Measurements from ENCODE around the gene TSPAN17. TPM values are rescaled to one million over a fixed set of nuclear protein-coding genes. Genes with fewer than 3 reads are reported as not detected.

TSPAN17 gene
- total RNA-seq, 1 donor from 2014 or later: 14.6 TPM

DNA sequence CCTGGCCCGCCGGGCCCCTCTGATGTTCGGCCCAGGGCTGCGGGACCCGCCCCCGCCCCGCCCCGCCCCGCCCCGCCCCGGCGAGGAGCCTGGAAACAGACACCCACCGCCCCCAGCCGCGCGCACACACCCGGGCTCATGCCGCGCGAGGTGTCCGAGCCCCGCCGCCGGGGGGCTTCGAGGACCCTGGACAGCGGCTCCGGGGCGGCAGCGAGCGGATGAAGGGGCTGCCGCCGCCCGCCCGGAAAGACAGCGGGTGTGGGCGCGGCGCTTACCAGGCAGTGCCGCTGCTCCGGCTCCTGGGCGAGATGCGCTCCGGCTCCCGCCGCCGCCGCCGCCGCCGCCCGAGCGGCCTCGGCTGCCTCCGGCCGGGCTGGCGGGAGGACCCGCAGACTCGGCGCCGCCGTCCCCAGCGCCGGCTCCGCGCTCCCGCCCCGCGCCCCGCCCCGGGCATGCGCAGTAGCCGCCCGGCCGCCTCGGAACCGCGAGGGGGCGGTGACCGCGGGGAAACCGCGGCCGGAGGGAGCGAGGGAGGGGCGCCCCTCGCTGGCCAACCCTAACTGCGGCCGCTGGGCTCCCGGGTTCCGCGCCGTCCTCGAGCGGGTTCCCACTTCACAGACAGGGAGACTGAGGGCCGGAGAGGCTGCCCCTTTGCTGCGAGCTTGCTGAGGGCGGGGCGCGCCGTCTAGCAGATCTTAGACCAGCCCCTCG is 37.4 kb upstream of the TSPAN17 start, which contains the start of gene GPRIN1:
TSS of gene GPRIN1 (minus strand) at position 433 of the 711 bp plus-strand sequence. CDS start 10,322 bp downstream, outside the sequence.
- Histone ChIP-seq H3K4me3 (ENCODE audit: low read length in 3 of 3) (peak within 1 kb of the TSS in 2 of 3 donors; percentile 58 to 60), H3K27me3 (ENCODE audit: control insufficient read depth in 3 of 3, insufficient read depth in 3 of 3, low read length in 3 of 3) (peaks cover 5 to 35% (median 29%) of the 10 kb centered on the region in 3 donors), H3K9ac (ENCODE audit: low read depth in 1 of 3, low read length in 3 of 3) (no peak within 1 kb of the TSS), H3K27ac (ENCODE audit: low read depth, low read length) (no peak within 1 kb of the TSS), H3K9me3 (ENCODE audit: control insufficient read depth in 3 of 3, low read length in 3 of 3) (no peaks in the 10 kb centered on the region), H3K36me3 (ENCODE audit: control insufficient read depth in 3 of 3, insufficient read depth in 3 of 3, low read length in 3 of 3) (no peaks in the 10 kb centered on the region), H3K4me1 (ENCODE audit: control insufficient read depth in 3 of 3, insufficient read depth in 3 of 3, low read length in 3 of 3) (peaks cover 4 to 7% (median 5%) of the 10 kb centered on the region in 3 donors)

DNA sequence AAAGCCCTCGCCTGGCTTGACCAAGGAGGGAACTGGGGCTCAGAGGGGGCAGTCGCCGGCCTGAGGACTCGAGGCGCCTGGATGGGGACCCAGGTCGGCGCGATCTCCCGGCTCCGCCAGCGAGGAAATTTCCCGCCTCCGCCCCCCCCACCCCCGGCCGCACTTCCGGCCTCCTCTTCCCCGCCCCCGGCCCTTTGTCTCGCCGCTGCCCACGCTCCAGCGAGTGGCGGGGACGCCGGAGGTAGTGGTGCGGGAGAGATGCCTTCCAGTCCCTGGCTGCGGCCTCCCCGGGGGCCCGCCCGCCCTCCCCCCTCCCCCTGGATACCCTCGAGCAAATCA is 36.9 kb upstream of the TSPAN17 start:
- peak overlapping the region in 2 of 3 donors; percentile 58 to 60 for H3K4me3 ChIP-seq (ENCODE audit: low read length in 3 of 3)
- H3K36me3 ChIP-seq (ENCODE audit: control insufficient read depth in 3 of 3, insufficient read depth in 3 of 3, low read length in 3 of 3): no peaks in the 10 kb centered on the region
- H3K9me3 ChIP-seq (ENCODE audit: control insufficient read depth in 3 of 3, low read length in 3 of 3): no peaks in the 10 kb centered on the region
- H3K27ac ChIP-seq (ENCODE audit: low read depth, low read length): no peak overlapping the region
- no peak overlapping the region for H3K9ac ChIP-seq (ENCODE audit: low read depth in 1 of 3, low read length in 3 of 3)
- H3K27me3 ChIP-seq (ENCODE audit: control insufficient read depth in 3 of 3, insufficient read depth in 3 of 3, low read length in 3 of 3): peaks cover 5 to 36% (median 29%) of the 10 kb centered on the region in 3 donors
- peaks cover 4 to 7% (median 5%) of the 10 kb centered on the region in 3 donors for H3K4me1 ChIP-seq (ENCODE audit: control insufficient read depth in 3 of 3, insufficient read depth in 3 of 3, low read length in 3 of 3)

DNA sequence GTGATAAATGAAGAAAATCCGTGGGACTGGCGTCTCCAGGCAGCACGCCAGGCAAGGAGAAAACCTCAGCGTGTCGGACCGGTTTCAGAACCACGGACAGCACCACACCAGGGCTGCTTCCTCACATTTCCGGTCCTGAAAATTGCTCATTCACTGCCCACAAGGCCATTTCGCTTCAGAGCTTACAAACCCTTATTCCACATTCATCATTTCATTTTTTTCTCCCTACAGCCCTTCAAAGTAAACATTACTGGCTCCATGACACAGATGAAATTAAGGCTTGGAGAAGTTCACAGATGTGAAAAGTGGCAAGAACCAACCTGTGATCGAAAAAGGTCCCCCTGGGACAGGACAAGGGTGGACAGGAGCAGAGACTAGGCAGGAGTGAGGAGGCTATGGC is 35.8 kb upstream of the TSPAN17 start:
- peaks cover 5 to 39% (median 38%) of the 10 kb centered on the region in 3 donors for H3K27me3 ChIP-seq (ENCODE audit: control insufficient read depth in 3 of 3, insufficient read depth in 3 of 3, low read length in 3 of 3)
- H3K9me3 ChIP-seq (ENCODE audit: control insufficient read depth in 3 of 3, low read length in 3 of 3): no peaks in the 10 kb centered on the region
- H3K9ac ChIP-seq (ENCODE audit: low read depth in 1 of 3, low read length in 3 of 3): no peak overlapping the region
- no peaks in the 10 kb centered on the region for H3K36me3 ChIP-seq (ENCODE audit: control insufficient read depth in 3 of 3, insufficient read depth in 3 of 3, low read length in 3 of 3)
- no peak overlapping the region for H3K27ac ChIP-seq (ENCODE audit: low read depth, low read length)
- H3K4me1 ChIP-seq (ENCODE audit: control insufficient read depth in 3 of 3, insufficient read depth in 3 of 3, low read length in 3 of 3): peaks cover 4 to 7% (median 5%) of the 10 kb centered on the region in 3 donors
- H3K4me3 ChIP-seq (ENCODE audit: low read length in 3 of 3): no peak overlapping the region

GRCh38 chr5:176612008-176612407 is 35.3 kb upstream of the TSPAN17 start:
- Histone ChIP-seq H3K4me1 (ENCODE audit: control insufficient read depth in 3 of 3, insufficient read depth in 3 of 3, low read length in 3 of 3) (peaks cover 4 to 7% (median 5%) of the 10 kb centered on the region in 3 donors), H3K27me3 (ENCODE audit: control insufficient read depth in 3 of 3, insufficient read depth in 3 of 3, low read length in 3 of 3) (peaks cover 7 to 43% (median 39%) of the 10 kb centered on the region in 3 donors), H3K36me3 (ENCODE audit: control insufficient read depth in 3 of 3, insufficient read depth in 3 of 3, low read length in 3 of 3) (no peaks in the 10 kb centered on the region), H3K9me3 (ENCODE audit: control insufficient read depth in 3 of 3, low read length in 3 of 3) (no peaks in the 10 kb centered on the region), H3K27ac (ENCODE audit: low read depth, low read length) (no peak overlapping the region), H3K9ac (ENCODE audit: low read depth in 1 of 3, low read length in 3 of 3) (no peak overlapping the region), H3K4me3 (ENCODE audit: low read length in 3 of 3) (no peak overlapping the region)

DNA sequence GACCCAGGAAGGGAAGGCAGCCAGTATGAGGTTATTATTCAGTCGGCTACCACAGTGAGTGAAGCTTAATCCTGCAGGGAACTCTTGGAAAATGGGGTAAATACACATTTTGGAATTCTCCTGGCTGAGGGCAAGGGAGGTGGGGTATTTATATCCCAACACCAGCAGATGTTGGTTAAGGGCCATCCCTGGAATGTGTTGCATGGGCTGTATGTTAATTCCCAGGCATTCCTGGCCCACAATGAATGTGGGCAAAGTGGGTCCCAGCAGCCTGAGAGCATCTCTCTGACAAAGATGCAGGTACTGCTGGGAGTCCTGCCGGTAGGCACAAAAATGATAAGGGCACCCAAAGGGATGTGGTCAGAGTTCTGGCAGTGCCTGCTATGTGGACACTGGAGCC is 34.4 kb upstream of the TSPAN17 start:
- Histone ChIP-seq H3K9me3 (ENCODE audit: control insufficient read depth in 3 of 3, low read length in 3 of 3) (no peaks in the 10 kb centered on the region), H3K9ac (ENCODE audit: low read depth in 1 of 3, low read length in 3 of 3) (no peak overlapping the region), H3K27ac (ENCODE audit: low read depth, low read length) (no peak overlapping the region), H3K4me3 (ENCODE audit: low read length in 3 of 3) (no peak overlapping the region), H3K36me3 (ENCODE audit: control insufficient read depth in 3 of 3, insufficient read depth in 3 of 3, low read length in 3 of 3) (no peaks in the 10 kb centered on the region), H3K27me3 (ENCODE audit: control insufficient read depth in 3 of 3, insufficient read depth in 3 of 3, low read length in 3 of 3) (peaks cover 13 to 47% (median 42%) of the 10 kb centered on the region in 3 donors), H3K4me1 (ENCODE audit: control insufficient read depth in 3 of 3, insufficient read depth in 3 of 3, low read length in 3 of 3) (peaks cover 4 to 7% (median 5%) of the 10 kb centered on the region in 3 donors)

DNA sequence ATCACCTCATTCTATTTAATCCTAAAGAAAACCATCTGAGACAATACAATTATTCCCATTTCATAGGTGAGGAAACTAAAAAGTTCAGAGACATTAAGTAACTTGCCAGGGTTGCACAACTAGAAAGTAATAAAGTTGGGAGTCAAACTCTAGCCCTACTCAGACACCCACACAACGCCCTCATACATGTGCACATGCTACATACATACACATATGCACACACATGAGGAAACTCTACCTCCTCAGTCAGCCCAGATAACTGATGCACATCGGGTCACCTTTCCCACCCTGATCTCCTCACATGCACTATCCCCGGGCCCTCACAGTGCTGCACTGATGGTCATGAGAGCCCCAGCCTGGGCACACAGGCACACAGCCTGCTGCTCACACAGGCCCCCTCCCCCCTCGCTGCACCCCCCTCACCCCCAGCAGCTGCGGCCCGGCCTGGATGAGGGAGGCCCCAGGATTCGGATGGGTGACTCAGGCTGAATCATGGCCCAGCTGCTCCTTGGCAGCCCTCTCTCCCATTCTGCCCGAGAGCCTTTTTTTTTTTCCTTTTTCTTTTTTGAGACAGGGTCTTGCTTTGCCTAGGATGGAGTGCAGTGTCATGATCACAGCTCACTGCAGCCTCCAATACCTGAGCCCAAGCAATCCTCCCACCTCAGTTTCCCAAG is 32.3 kb upstream of the TSPAN17 start:
- Histone ChIP-seq H3K9ac (ENCODE audit: low read depth in 1 of 3, low read length in 3 of 3) (no peak overlapping the region), H3K9me3 (ENCODE audit: control insufficient read depth in 3 of 3, low read length in 3 of 3) (no peaks in the 10 kb centered on the region), H3K36me3 (ENCODE audit: control insufficient read depth in 3 of 3, insufficient read depth in 3 of 3, low read length in 3 of 3) (no peaks in the 10 kb centered on the region), H3K27ac (ENCODE audit: low read depth, low read length) (no peak overlapping the region), H3K27me3 (ENCODE audit: control insufficient read depth in 3 of 3, insufficient read depth in 3 of 3, low read length in 3 of 3) (peaks cover 22 to 53% (median 48%) of the 10 kb centered on the region in 3 donors), H3K4me3 (ENCODE audit: low read length in 3 of 3) (no peak overlapping the region), H3K4me1 (ENCODE audit: control insufficient read depth in 3 of 3, insufficient read depth in 3 of 3, low read length in 3 of 3) (peaks cover 6 to 11% (median 8%) of the 10 kb centered on the region in 3 donors)

DNA sequence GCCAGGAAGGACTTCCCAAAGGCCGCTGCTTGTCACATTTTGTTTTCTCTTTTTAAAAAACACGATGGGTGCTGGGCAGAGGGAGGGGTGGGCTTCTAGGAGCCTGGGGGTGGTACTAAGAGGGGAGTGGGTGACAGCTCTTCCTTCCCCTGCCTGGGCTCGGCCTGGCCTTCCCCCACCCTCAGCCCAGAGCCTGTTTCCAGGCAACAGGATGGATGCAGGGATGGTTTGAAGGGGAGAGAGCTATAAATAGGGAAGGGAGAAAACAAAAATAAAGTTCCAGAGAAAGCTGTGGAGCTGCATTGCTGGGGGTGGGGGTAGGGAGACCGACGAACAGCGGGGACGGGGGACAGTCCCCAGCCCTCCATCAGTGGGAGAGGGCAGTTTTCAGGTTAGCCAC is 30.8 kb upstream of the TSPAN17 start:
- H3K27me3 ChIP-seq (ENCODE audit: control insufficient read depth in 3 of 3, insufficient read depth in 3 of 3, low read length in 3 of 3): peaks cover 35 to 67% (median 50%) of the 10 kb centered on the region in 3 donors
- no peak overlapping the region for H3K9ac ChIP-seq (ENCODE audit: low read depth in 1 of 3, low read length in 3 of 3)
- no peak overlapping the region for H3K27ac ChIP-seq (ENCODE audit: low read depth, low read length)
- H3K4me3 ChIP-seq (ENCODE audit: low read length in 3 of 3): no peak overlapping the region
- H3K36me3 ChIP-seq (ENCODE audit: control insufficient read depth in 3 of 3, insufficient read depth in 3 of 3, low read length in 3 of 3): no peaks in the 10 kb centered on the region
- no peaks in the 10 kb centered on the region for H3K9me3 ChIP-seq (ENCODE audit: control insufficient read depth in 3 of 3, low read length in 3 of 3)
- H3K4me1 ChIP-seq (ENCODE audit: control insufficient read depth in 3 of 3, insufficient read depth in 3 of 3, low read length in 3 of 3): peaks cover 19 to 23% (median 23%) of the 10 kb centered on the region in 3 donors

GRCh38 chr5:176618783-176619182 is 28.5 kb upstream of the TSPAN17 start:
- no peaks in the 10 kb centered on the region for H3K36me3 ChIP-seq (ENCODE audit: control insufficient read depth in 3 of 3, insufficient read depth in 3 of 3, low read length in 3 of 3)
- peaks cover 25 to 30% (median 30%) of the 10 kb centered on the region in 3 donors for H3K4me1 ChIP-seq (ENCODE audit: control insufficient read depth in 3 of 3, insufficient read depth in 3 of 3, low read length in 3 of 3)
- no peak overlapping the region for H3K27ac ChIP-seq (ENCODE audit: low read depth, low read length)
- peaks cover 34 to 59% (median 42%) of the 10 kb centered on the region in 3 donors for H3K27me3 ChIP-seq (ENCODE audit: control insufficient read depth in 3 of 3, insufficient read depth in 3 of 3, low read length in 3 of 3)
- no peaks in the 10 kb centered on the region for H3K9me3 ChIP-seq (ENCODE audit: control insufficient read depth in 3 of 3, low read length in 3 of 3)
- H3K4me3 ChIP-seq (ENCODE audit: low read length in 3 of 3): no peak overlapping the region
- H3K9ac ChIP-seq (ENCODE audit: low read depth in 1 of 3, low read length in 3 of 3): no peak overlapping the region

GRCh38 chr5:176619203-176619568 is 28.1 kb upstream of the TSPAN17 start:
- Histone ChIP-seq H3K9me3 (ENCODE audit: control insufficient read depth in 3 of 3, low read length in 3 of 3) (no peaks in the 10 kb centered on the region), H3K4me3 (ENCODE audit: low read length in 3 of 3) (peak overlapping the region in 2 of 3 donors; percentile 40 to 56), H3K9ac (ENCODE audit: low read depth in 1 of 3, low read length in 3 of 3) (no peak overlapping the region), H3K4me1 (ENCODE audit: control insufficient read depth in 3 of 3, insufficient read depth in 3 of 3, low read length in 3 of 3) (peaks cover 25 to 30% (median 30%) of the 10 kb centered on the region in 3 donors), H3K36me3 (ENCODE audit: control insufficient read depth in 3 of 3, insufficient read depth in 3 of 3, low read length in 3 of 3) (no peaks in the 10 kb centered on the region), H3K27me3 (ENCODE audit: control insufficient read depth in 3 of 3, insufficient read depth in 3 of 3, low read length in 3 of 3) (peaks cover 38 to 57% (median 44%) of the 10 kb centered on the region in 3 donors), H3K27ac (ENCODE audit: low read depth, low read length) (no peak overlapping the region)
